Trophoblast cell (in vitro differentiated cells and primary cell): Measurements from ENCODE around the gene SYT15.

Source experiments
- DNase-seq, 2 donors: peaks; one replicate each; pipeline ENCODE4 v3.0.0-alpha.2; 2016
- H2AFZ ChIP-seq: 2 replicates; pipeline ENCODE4 v1.6.1; 2013; ENCODE audit warnings: low read length, moderate library complexity, mild to moderate bottlenecking; ENCODE audit not compliant: insufficient read depth, poor library complexity
- H2AK5ac ChIP-seq: 2 replicates; pipeline ENCODE4 v1.6.1; 2013; ENCODE audit warnings: mild to moderate bottlenecking, low read length
- H2BK120ac ChIP-seq: 2 replicates; pipeline ENCODE4 v1.6.1; 2013; ENCODE audit warnings: low read length, mild to moderate bottlenecking, moderate library complexity; ENCODE audit not compliant: insufficient read depth, poor library complexity
- H2BK12ac ChIP-seq: 2 replicates; pipeline ENCODE4 v1.6.1; 2013; ENCODE audit warnings: mild to moderate bottlenecking, low read length, moderate library complexity
- H2BK5ac ChIP-seq: 2 replicates; pipeline ENCODE4 v1.6.1; 2013; ENCODE audit warnings: low read length, low read depth, moderate library complexity, mild to moderate bottlenecking; ENCODE audit not compliant: poor library complexity
- H3K14ac ChIP-seq: 2 replicates; pipeline ENCODE4 v1.6.1; 2013; ENCODE audit warnings: mild to moderate bottlenecking, low read length
- H3K18ac ChIP-seq: 2 replicates; pipeline ENCODE4 v1.6.1; 2013; ENCODE audit warnings: mild to moderate bottlenecking, low read length
- H3K23ac ChIP-seq: 2 replicates; pipeline ENCODE4 v1.6.1; 2013; ENCODE audit warnings: low read length
- H3K27ac ChIP-seq: 2 replicates; pipeline ENCODE4 v1.5.1; 2013; ENCODE audit warnings: low read depth, mild to moderate bottlenecking, inconsistent platforms, low read length, moderate library complexity
- H3K27me3 ChIP-seq: 2 replicates; pipeline ENCODE4 v1.6.1; 2013; ENCODE audit warnings: inconsistent platforms, mild to moderate bottlenecking, low read length, moderate library complexity; ENCODE audit not compliant: insufficient read depth
- H3K36me3 ChIP-seq, 2 experiments: 1 replicate in 1 of 2; 2 replicates in 1 of 2; pipeline ENCODE4 v1.6.1; 2013; ENCODE audit warnings: low read length in 2 of 2, mild to moderate bottlenecking in 2 of 2, moderate library complexity in 1 of 2; ENCODE audit not compliant: insufficient read depth in 2 of 2, control insufficient read depth in 1 of 2
- H3K4ac ChIP-seq: 2 replicates; pipeline ENCODE4 v1.6.1; 2013; ENCODE audit warnings: low read depth, mild to moderate bottlenecking, low read length, moderate library complexity
- H3K4me1 ChIP-seq, 2 experiments: 1 replicate in 1 of 2; 2 replicates in 1 of 2; pipeline ENCODE4 v1.6.1; 2013; ENCODE audit warnings: low read length in 2 of 2, mild to moderate bottlenecking in 2 of 2, moderate library complexity in 1 of 2; ENCODE audit not compliant: insufficient read depth in 2 of 2, control insufficient read depth in 1 of 2
- H3K4me2 ChIP-seq: 2 replicates; pipeline ENCODE4 v1.6.1; 2013; ENCODE audit warnings: inconsistent platforms, mild to moderate bottlenecking, low read length, moderate library complexity
- H3K4me3 ChIP-seq: 2 replicates; pipeline ENCODE4 v1.5.1; 2013; ENCODE audit warnings: mild to moderate bottlenecking, low read depth, low read length, inconsistent platforms
- H3K79me1 ChIP-seq: one replicate; pipeline ENCODE4 v1.6.1; 2013; ENCODE audit warnings: low read length
- H3K79me2 ChIP-seq: 2 replicates; pipeline ENCODE4 v1.6.1; 2013; ENCODE audit warnings: low read length, mild to moderate bottlenecking; ENCODE audit not compliant: control insufficient read depth, insufficient read depth, poor library complexity
- H3K9ac ChIP-seq: 2 replicates; pipeline ENCODE4 v1.6.1; 2013; ENCODE audit warnings: mild to moderate bottlenecking, low read length
- H3K9me3 ChIP-seq: 2 replicates; pipeline ENCODE4 v1.6.1; 2013; ENCODE audit warnings: low read depth, mild to moderate bottlenecking, control low read depth, inconsistent platforms, low read length; ENCODE audit not compliant: insufficient read depth
- H4K12ac ChIP-seq: 2 replicates; pipeline ENCODE4 v1.6.1; 2013; ENCODE audit warnings: low read depth, mild to moderate bottlenecking, low read length, moderate library complexity
- H4K8ac ChIP-seq: 2 replicates; pipeline ENCODE4 v1.6.1; 2013; ENCODE audit warnings: low read depth, mild to moderate bottlenecking, low read length, moderate library complexity
- H4K91ac ChIP-seq: one replicate; pipeline ENCODE4 v1.6.1; 2013; ENCODE audit warnings: low read depth, mild to moderate bottlenecking, low read length, moderate library complexity
- WGBS: extraction: QIAGEN DNeasy Blood & Tissue Kit; methylation state at CpG from one replicate; pipeline ENCODE4 v1.1.7; 2013; ENCODE audit warnings: missing lambda C conversion rate; ENCODE audit not compliant: insufficient read length, insufficient coverage; ENCODE audit errors: extremely low coverage; 5-methylcytosine and 5-hydroxymethylcytosine counted together

Gene SYT15

GRCh38 chr10:46538155-46538554 is 40.8 kb upstream of the SYT15 start:
- H3K4me3 ChIP-seq = no peak overlapping the region
- WGBS = no CpG with 5 or more reads among the region's 5 CpGs

GRCh38 chr10:46538717-46539426 is 40.1 kb upstream of the SYT15 start:
- Histone ChIP-seq H3K18ac (no peak overlapping the region), H3K4me2 (no peak overlapping the region), H3K14ac (no peak overlapping the region), H3K27ac (no peak overlapping the region), H3K9me3 (no peaks in the 10 kb centered on the region), H3K4ac (no peak overlapping the region), H3K4me3 (no peak overlapping the region), H3K9ac (no peak overlapping the region), H2BK12ac (no peak overlapping the region), H4K8ac (no peak overlapping the region), H3K4me1 (peaks cover 8 to 10% of the 10 kb centered on the region in 2 experiments), H4K12ac (no peak overlapping the region), H3K79me2 (no peaks in the 10 kb centered on the region), H2BK5ac (no peak overlapping the region), H2AFZ (no peak overlapping the region), H3K79me1 (peaks cover 4% of the 10 kb centered on the region), H3K27me3 (no peaks in the 10 kb centered on the region), H2AK5ac (no peak overlapping the region), H3K23ac (no peak overlapping the region), H4K91ac (no peak overlapping the region), H2BK120ac (no peak overlapping the region), H3K36me3 (no peaks in the 10 kb centered on the region)
- DNase-seq = no peak
- no CpG with 5 or more reads among the region's 3 CpGs for WGBS

More at GRCh38 chr10:46538155-46538554, 40.8 kb upstream of the SYT15 start:
- Histone ChIP-seq H3K9ac (no peak overlapping the region), H3K4ac (no peak overlapping the region), H2BK12ac (no peak overlapping the region), H3K14ac (no peak overlapping the region), H4K91ac (no peak overlapping the region), H2AK5ac (no peak overlapping the region), H2BK120ac (no peak overlapping the region), H3K79me1 (peaks cover 4% of the 10 kb centered on the region), H4K8ac (no peak overlapping the region), H3K9me3 (no peaks in the 10 kb centered on the region), H4K12ac (no peak overlapping the region), H3K79me2 (no peaks in the 10 kb centered on the region), H2AFZ (no peak overlapping the region), H3K18ac (no peak overlapping the region), H3K4me2 (no peak overlapping the region), H3K23ac (no peak overlapping the region), H2BK5ac (no peak overlapping the region), H3K36me3 (no peaks in the 10 kb centered on the region), H3K27me3 (no peaks in the 10 kb centered on the region), H3K27ac (no peak overlapping the region), H3K4me1 (peaks cover 6 to 9% of the 10 kb centered on the region in 2 experiments)
- no peak for DNase-seq

GRCh38 chr10:46539596-46540411 is 39.1 kb upstream of the SYT15 start:
- Histone ChIP-seq H3K27me3 (no peaks in the 10 kb centered on the region), H3K4me2 (no peak overlapping the region), H3K79me1 (peaks cover 4% of the 10 kb centered on the region), H2BK5ac (no peak overlapping the region), H2AK5ac (no peak overlapping the region), H3K14ac (no peak overlapping the region), H3K79me2 (no peaks in the 10 kb centered on the region), H2BK12ac (no peak overlapping the region), H4K91ac (no peak overlapping the region), H2BK120ac (no peak overlapping the region), H3K36me3 (no peaks in the 10 kb centered on the region), H3K4me1 (peaks cover 17 to 20% of the 10 kb centered on the region in 2 experiments), H3K4me3 (no peak overlapping the region), H3K9me3 (no peaks in the 10 kb centered on the region), H2AFZ (no peak overlapping the region), H3K23ac (no peak overlapping the region), H3K4ac (no peak overlapping the region), H4K12ac (no peak overlapping the region), H3K9ac (no peak overlapping the region), H3K27ac (no peak overlapping the region), H4K8ac (no peak overlapping the region), H3K18ac (no peak overlapping the region)
- WGBS = no CpG with 5 or more reads among the region's 14 CpGs
- DNase-seq = peak; percentile 94 to 100

GRCh38 chr10:46540412-46541016 is 38.4 kb upstream of the SYT15 start:
- H2AFZ ChIP-seq = peak overlapping the region; percentile 21
- no peaks in the 10 kb centered on the region for H3K9me3 ChIP-seq
- H3K27me3 ChIP-seq = no peaks in the 10 kb centered on the region
- H2BK120ac ChIP-seq = peak overlapping the region; percentile 9
- H3K79me1 ChIP-seq = peaks cover 4% of the 10 kb centered on the region
- H3K23ac ChIP-seq = no peak overlapping the region
- no peaks in the 10 kb centered on the region for H3K36me3 ChIP-seq
- no CpG with 5 or more reads among the region's 8 CpGs for WGBS
- peak overlapping the region; percentile 35 for H4K8ac ChIP-seq
- no peak overlapping the region for H4K12ac ChIP-seq
- peak overlapping the region; percentile 66 for H2BK12ac ChIP-seq
- peak overlapping the region; percentile 20 for H3K14ac ChIP-seq
- peaks cover 21 to 26% of the 10 kb centered on the region in 2 experiments for H3K4me1 ChIP-seq
- H3K4me2 ChIP-seq = no peak overlapping the region
- DNase-seq = no peak
- H4K91ac ChIP-seq = peak overlapping the region; percentile 48
- no peak overlapping the region for H3K9ac ChIP-seq
- no peak overlapping the region for H3K27ac ChIP-seq
- no peak overlapping the region for H3K18ac ChIP-seq
- no peak overlapping the region for H3K4ac ChIP-seq
- no peak overlapping the region for H3K4me3 ChIP-seq
- peak overlapping the region; percentile 13 for H2AK5ac ChIP-seq
- no peak overlapping the region for H2BK5ac ChIP-seq
- H3K79me2 ChIP-seq = no peaks in the 10 kb centered on the region
